Sigmoid colon (tissue), 4 donors: ENCODE data around the gene VPS45.

ENCODE experiments used
- CTCF ChIP-seq, 4 experiments: fragments of 450-650 bp in 3 of 4; fragments of 200-600 bp in 1 of 4; IDR thresholded peaks; one replicate each; pipeline ENCODE4 v1.5.1; 2016 to 2019; ENCODE audit warnings: antibody characterized with exemption in 4 of 4, mild to moderate bottlenecking in 3 of 4, moderate library complexity in 2 of 4
- POLR2A ChIP-seq, 2 donors: fragments of 450-650 bp; IDR thresholded peaks; one replicate each; pipeline ENCODE4 v1.6.1; 2016; ENCODE audit warnings: antibody characterized with exemption in 2 of 2, mild to moderate bottlenecking in 2 of 2, moderate library complexity in 2 of 2
- POLR2AphosphoS5 ChIP-seq, 4 donors: sonication (generic); formaldehyde crosslinking; IDR thresholded peaks; one replicate each; pipeline ENCODE4 v1.6.1; 2017; ENCODE audit warnings: antibody characterized with exemption in 4 of 4

DNA sequence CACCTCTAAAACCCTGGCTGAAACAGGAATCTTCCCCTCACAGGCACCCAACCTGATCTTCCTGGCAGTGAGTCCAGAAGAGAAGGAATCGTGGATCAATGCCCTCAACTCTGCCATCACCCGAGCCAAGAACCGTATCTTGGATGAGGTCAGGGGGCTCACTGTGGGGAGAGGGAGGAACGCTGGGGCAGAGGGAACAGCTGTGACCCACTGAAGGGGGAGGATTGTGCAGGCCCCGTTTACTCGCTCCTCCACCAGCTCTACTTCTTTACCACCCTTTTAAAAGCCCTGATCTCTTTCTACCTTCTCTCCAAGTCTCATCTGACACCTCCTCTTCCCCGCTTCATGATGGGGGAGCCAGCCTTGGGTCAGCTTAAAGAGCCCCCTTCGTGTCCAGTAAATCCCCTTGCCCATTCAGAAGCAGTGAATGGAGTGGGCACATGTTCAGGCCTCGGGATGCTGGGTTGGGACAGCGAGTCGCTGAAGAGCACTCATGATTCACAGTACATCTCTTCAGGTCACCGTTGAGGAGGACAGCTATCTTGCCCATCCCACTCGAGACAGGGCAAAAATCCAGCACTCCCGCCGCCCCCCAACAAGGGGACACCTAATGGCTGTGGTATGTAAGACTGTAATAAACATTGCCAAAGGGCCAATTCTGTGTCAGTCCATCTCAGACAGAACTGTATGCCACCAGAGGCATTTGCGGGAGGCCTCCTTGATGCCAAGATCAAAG lies 89.5 kb downstream of the VPS45 start:
- TF ChIP-seq CTCF (IDR thresholded peaks at IDR 0.05), result no peak
- TF ChIP-seq POLR2AphosphoS5 (IDR thresholded peaks at IDR 0.05), result peak in 2 of 4 donors; percentile 40 to 48
- no peak for TF ChIP-seq POLR2A (IDR thresholded peaks at IDR 0.05)
